Measurements from ENCODE around the gene DCDC2.
A peak's percentile ranks its signal among the peaks of the same experiment; 100 is the strongest.
"Not testable (repeated sequence)": the region's sequence is repeated elsewhere in the genome, so short reads cannot be mapped to it uniquely, and the experiment has no call there.

DCDC2 gene

DNA sequence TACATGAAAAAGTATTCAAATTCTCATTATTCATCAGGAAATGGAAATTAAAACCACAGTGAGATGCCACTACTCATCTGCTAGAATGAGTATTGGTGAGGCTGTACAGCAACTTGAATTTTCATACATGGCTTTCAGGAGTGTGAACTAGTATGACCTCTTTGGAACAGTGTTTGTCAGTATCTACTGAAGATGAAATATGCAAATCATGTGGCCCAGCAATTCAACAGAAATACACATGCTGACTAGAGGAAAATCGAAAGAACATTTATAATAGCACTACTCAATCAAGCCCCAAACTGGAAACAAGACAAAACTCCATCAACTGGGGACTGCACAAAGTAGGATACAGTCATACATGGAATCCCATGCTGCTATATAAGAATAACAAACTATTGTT is 102.2 kb downstream of the DCDC2 start:
- no peak for DNase-seq

DNA sequence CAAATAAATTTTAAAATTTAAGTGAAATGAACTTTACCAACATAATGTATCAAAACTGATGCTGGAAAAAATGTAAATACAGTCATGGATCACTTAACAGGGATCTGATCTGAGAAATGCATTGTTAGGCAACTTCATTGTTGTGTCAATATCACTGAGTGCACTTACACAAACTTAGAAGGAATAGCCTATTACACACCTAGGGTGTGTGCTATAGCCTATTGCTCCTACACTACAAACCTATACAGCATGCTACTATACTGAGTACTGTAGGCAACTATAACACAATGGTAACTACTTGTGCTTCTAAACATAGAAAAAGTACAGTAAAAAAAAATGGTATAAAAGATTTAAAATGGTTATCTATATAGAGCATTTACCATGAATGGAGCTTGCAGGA is 104.5 kb downstream of the DCDC2 start:
- DNase-seq, result no peak

GRCh38 chr6:24252280-24252679 is 105.6 kb downstream of the DCDC2 start:
- DNase-seq, result no peak

GRCh38 chr6:24251339-24251738 is 106.5 kb downstream of the DCDC2 start:
- DNase-seq, result no peak

- DNase-seq, result no peak
These were observed 107.9 kb downstream of the DCDC2 start for GRCh38 chr6:24249926-24250325.

- no peak for DNase-seq
These were observed 112.6 kb downstream of the DCDC2 start for GRCh38 chr6:24245275-24245674.

DNA sequence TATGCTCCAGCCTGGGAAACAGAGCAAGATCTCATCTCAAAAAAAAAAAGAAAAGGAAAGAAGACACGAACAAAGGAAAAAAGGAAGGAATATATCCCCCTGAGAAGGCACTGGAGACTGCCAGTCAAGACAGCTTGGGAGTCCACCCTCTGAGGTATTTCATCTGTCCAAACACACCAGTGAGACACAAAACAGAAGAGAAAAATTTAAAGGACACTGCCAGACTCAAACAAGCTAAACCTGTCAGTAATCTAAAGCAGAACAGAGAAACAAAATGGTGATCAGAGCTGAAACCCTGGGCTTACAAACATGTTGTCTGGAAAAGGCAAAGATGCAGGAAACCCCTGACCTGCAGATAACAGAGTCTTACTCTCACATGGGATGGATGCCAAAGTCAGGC is 114.9 kb downstream of the DCDC2 start:
- DNase-seq, result no peak

GRCh38 chr6:24241779-24242178 is 116.1 kb downstream of the DCDC2 start:
- DNase-seq, result not testable (repeated sequence)

- no peak for DNase-seq
These were observed 116.9 kb downstream of the DCDC2 start for GRCh38 chr6:24240943-24241342.

DNA sequence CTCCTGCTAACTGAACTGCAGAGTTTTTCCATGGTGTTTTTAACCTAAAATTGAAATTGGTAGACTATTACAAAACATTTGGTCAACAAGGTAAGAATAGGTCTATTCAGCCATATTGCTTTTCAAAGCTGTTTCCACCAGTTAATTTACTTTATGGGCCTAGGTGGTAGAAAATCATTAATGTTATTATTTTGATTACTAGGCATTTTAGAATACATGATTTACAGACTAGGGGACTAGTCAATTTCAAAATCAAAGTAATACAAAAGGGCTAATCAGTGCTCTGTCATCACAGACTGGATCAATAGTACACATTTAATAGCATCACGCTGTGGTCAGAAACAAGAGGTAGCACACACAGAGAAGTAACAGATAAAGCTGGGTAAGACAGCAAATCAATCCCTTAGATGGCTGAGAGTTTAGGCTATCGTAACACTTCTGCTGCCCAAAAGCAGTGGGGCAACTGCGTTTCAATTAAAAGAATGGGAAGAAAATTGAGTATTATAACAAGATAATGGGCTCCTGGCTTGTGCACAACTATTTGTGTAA is 117.4 kb downstream of the DCDC2 start:
- no peak for DNase-seq

- no peak for DNase-seq
These were observed 119.2 kb downstream of the DCDC2 start for GRCh38 chr6:24238700-24239099.

DNA sequence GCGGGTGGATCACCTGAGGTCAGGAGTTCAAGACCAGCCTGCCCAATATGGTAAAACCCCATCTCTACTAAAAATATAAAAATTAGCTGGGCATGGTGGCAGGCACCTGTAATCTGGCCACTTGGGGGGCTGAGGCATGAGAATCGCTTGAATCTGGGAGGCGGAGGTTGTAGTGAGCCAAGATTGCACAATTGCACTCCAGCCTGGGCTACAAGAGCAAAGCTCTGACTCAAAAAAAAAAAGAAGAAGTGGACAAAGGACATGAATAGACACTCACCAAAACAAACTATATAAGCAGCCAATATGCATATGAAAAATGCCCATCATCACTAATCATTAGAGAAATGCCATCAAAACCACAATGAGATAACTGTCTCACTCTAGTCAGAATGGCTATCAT is 121.1 kb downstream of the DCDC2 start:
- DNase-seq, result not testable (repeated sequence)

DNA sequence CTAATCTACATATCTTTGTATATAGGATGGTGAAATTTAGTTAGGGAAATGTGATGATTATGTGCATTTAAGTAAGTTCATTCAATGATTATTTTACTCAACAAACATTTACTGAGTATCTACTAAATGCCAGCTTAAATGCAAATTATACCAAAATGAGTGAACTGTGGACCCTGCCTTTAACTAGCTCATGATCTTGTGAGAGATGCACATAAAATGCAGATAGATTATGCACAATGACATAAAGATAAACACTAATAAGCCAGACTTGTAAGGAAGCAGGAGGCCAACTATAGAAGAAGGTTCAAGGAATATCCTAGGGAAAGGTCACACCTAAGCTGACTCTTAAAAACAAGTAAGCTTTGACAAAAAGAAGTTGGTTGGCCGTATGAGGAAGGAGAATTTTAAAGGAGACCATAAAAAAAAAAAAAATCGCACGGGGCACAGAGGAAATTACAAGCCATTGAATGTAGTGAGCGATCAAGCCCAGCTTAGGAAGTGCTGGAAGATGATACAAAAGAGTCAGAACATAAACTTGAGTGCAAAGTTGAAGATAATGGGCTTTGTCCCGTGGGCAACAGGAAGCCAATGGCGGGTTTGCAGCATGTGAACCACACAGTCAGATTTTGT is 123.9 kb downstream of the DCDC2 start:
- no peak for DNase-seq

GRCh38 chr6:24231438-24231977 is 126.4 kb downstream of the DCDC2 start:
- DNase-seq, result no peak

DNA sequence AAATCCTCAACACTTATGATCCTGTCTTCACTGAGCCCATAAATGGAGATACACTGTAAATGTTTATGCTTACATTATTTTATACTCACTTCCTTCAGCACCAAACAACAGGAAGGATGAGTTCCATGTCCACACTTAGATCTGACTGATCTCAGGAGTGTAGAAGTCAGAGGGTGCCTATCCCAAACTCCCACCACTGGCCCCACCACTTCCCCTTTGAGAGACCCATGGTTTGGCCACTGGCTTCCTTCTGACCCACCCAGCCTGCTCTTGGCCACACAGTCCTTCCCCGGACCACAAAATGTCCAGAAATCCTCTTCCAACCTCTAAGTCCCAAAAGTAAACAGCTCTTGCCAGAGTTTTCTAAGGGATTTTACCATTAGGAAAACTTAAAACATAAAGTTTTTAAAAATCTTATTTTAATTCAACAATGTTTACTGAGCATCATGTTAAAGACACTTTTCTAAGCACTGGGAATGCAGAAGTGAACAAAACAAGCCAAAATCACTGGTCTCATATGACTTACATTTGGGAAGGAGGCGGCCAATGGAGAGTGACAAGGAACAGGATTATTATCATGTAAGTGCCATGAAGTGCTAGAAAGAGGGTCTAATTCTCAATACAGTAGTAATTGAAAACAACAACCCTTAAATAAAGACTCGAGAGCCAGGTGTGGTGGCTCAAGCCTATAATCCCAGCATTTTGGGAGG is 128.0 kb downstream of the DCDC2 start:
- no peak for DNase-seq

- DNase-seq, result peak; percentile 83
These were observed 129.1 kb downstream of the DCDC2 start for GRCh38 chr6:24228681-24229255.

DNA sequence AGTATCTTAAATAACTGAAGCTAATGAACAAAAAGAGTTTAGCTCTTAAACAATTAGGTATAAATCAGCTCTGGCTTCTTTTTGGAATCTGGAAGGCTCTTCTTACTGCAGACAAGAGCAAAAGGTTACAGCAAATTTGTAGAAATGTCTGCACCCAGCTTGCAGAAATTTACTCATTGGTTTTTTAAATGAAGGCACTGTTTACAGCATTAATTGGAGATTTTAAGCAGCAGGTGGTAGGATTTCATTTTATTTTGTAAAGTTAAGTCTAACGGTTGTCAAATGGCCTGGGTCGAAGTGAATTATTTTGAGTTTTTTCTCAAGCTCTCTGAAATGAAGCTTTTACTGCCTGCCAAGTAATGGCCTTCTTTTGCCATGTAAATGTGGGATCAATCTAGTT is 129.7 kb downstream of the DCDC2 start:
- DNase-seq, result no peak

GRCh38 chr6:24227556-24227955 is 130.3 kb downstream of the DCDC2 start:
- DNase-seq, result no peak

DNA sequence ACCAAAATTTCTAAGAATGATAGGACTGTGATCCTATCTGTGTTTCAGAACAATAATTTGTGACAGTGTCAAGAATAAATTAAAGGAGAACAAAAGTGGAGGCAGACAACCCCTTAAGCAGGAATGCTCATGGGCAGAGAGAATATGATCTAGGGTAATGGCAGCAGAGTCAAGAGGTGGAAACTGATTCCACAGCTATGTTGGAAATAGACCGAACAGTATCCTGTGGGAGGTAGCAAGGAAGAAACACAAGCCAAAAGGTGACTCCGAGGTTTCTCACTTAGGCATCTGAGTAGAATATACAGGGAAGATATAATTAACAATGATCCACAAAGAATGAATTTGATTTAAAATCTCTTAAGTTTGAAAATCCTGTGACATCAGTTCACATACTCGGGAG is 131.3 kb downstream of the DCDC2 start:
- DNase-seq, result no peak

GRCh38 chr6:24225838-24226237 is 132.0 kb downstream of the DCDC2 start:
- no peak for DNase-seq

DNA sequence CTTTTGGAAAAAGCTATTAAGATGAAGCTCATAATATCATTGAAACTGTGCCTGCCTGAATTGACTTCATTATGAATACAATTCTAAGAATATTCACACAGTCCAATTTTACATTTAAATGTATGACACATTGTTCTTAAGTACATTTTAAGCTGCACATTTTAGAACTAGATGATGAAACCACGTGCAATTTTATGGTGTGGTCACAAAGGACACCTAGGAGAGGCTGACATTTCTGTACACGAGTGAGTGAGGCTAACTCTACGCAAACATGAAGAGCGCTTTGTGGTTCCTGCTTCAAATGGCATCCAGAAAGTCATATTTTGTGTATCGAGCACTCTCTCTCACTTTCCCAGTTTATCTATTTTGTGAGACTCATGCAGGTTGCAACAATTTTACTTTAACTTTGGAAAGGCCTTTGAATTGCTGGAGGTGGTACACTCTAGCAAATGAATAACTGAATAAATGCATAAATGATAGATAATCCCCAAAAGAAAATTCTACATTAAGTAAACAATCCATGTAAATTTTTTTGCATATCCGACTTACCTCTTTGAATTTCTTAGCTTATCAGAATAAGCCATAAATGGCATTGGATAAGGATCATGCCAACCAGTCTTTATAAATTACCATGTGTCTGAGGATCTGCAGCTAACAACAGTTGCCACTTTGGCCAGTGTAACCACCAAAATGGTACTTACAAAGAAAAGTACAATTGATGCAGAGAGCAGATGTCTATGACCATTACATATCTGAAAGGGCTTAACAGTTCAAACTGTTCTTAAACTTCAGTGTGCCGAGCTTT is 134.5 kb downstream of the DCDC2 start:
- DNase-seq, result no peak

DNA sequence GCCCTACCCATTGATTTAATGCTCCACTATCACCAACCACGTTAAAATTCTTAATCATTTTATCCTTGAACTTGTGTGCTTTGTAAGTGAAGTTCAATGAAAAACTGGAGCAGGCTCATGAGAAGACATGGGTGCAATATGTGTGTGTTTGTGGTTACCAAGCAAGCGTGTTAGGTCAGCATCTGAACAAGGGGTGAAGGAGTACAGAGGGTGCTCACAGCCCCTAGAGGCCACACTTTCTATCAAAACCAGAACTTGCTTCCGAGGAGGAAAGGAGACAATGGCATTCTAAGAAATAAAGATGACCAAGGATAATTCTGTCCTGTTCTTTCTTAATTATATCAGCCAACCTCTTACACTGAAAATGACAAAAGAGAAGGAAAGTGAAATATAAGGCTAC is 138.2 kb downstream of the DCDC2 start:
- DNase-seq, result no peak

- DNase-seq, result no peak
These were observed 142.9 kb downstream of the DCDC2 start for GRCh38 chr6:24214984-24215383.

All from islet precursor cell (in vitro differentiated cells).